ENCODE measurements around the gene TYRO3. TPM values are rescaled to one million over a fixed set of nuclear protein-coding genes. Genes with fewer than 3 reads are reported as not detected.

The TYRO3 gene
- total and polyA plus RNA-seq, 2 of the 13 experiments (the other 11 are each of a cell fraction or from before 2014, with no cell fraction given): 24.0 to 43.6 TPM

DNA sequence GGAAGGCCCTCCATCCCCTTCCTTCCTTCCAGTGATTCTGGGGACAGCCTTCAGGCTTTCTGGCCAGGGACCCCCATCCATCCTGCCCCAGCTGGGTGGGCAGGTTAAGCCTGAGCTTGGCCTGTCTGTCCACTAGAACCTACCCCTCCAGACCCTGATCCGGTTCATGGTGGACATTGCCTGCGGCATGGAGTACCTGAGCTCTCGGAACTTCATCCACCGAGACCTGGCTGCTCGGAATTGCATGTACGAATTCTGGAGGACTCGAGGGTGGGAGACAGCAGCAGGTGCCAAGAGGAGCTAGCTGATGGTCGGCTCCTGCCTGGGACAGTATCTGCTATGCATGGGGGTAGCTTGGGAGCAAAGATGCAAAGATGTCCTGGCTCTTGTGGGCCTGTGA lies 13.9 kb downstream of the TYRO3 start:
- ATAC-seq (no peak), DNase-seq (ENCODE audit: low spot score) (no peak), FAIRE-seq (no peak)
- TF ChIP-seq ZNF24 (IDR thresholded peaks at IDR 0.05) (no peak), HDAC6 (IDR thresholded peaks at IDR 0.05; ENCODE audit: low read depth, low read length) (no peak), ETV5 (CRISPR knock-in tag; IDR thresholded peaks at IDR 0.05; ENCODE audit: borderline replicate concordance) (no peak), RFX1 (IDR thresholded peaks at IDR 0.05) (no peak), HOXA3 (CRISPR knock-in tag; IDR thresholded peaks at IDR 0.05) (no peak), ZNF496 (CRISPR knock-in tag; IDR thresholded peaks at IDR 0.05; ENCODE audit: insufficient replicate concordance) (no peak), ZNF747 (CRISPR knock-in tag; IDR thresholded peaks at IDR 0.05; ENCODE audit: borderline replicate concordance) (no peak), ZNF660 (CRISPR knock-in tag; IDR thresholded peaks at IDR 0.05; ENCODE audit: borderline replicate concordance, low read depth) (no peak), ZNF672 (CRISPR knock-in tag; IDR thresholded peaks at IDR 0.05) (no peak)
- TF ChIP-seq, protein P1, sequence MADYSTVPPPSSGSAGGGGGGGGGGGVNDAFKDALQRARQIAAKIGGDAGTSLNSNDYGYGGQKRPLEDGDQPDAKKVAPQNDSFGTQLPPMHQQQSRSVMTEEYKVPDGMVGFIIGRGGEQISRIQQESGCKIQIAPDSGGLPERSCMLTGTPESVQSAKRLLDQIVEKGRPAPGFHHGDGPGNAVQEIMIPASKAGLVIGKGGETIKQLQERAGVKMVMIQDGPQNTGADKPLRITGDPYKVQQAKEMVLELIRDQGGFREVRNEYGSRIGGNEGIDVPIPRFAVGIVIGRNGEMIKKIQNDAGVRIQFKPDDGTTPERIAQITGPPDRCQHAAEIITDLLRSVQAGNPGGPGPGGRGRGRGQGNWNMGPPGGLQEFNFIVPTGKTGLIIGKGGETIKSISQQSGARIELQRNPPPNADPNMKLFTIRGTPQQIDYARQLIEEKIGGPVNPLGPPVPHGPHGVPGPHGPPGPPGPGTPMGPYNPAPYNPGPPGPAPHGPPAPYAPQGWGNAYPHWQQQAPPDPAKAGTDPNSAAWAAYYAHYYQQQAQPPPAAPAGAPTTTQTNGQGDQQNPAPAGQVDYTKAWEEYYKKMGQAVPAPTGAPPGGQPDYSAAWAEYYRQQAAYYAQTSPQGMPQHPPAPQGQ (CRISPR knock-in tag; IDR thresholded peaks at IDR 0.05; ENCODE audit: borderline replicate concordance): no peak
- Histone ChIP-seq H3K27ac (ENCODE audit: extremely low read length, insufficient read depth, low read length) (no peak overlapping the region), H3K9me3 (ENCODE audit: low read length) (no peaks in the 10 kb centered on the region), H3K9ac (ENCODE audit: insufficient read depth, low read depth, low read length) (no peak overlapping the region), H3K4me3 (replicated peaks in 1 of 3; ENCODE audit: insufficient read depth in 1 of 3, low read depth in 2 of 3, low read length in 3 of 3) (no peak overlapping the region), H4K20me1 (ENCODE audit: insufficient read depth, low read length) (no peaks in the 10 kb centered on the region), H3K36me3 (replicated peaks in 1 of 2; ENCODE audit: control insufficient read depth in 1 of 2, insufficient read depth in 2 of 2, low read length in 2 of 2) (peaks cover 26 to 31% of the 10 kb centered on the region in 2 experiments), H3K27me3 (ENCODE audit: control insufficient read depth in 1 of 2, insufficient read depth in 2 of 2, low read length in 2 of 2) (no peaks in the 10 kb centered on the region; a peak in 1 of 5 replicates), H3K79me2 (ENCODE audit: insufficient read depth, low read length) (no peaks in the 10 kb centered on the region), H3K4me1 (ENCODE audit: insufficient read depth, low read length) (peaks cover 40% of the 10 kb centered on the region), H3K4me2 (ENCODE audit: low read depth, low read length) (no peak overlapping the region), H2AFZ (ENCODE audit: low read length) (no peak overlapping the region)
- WGBS (ENCODE audit: low lambda C conversion rate): 91% methylated on average over 4 of the region's 8 CpGs
- intact Hi-C loops (cut with micrococcal nuclease; ENCODE audit: unreplicated experiment) (no loop called here), in situ Hi-C loops (cut with HindIII; ENCODE audit: extremely low pct_ligation_motif_present, low pct_unique_long_range_greater_than_20kb) (no loop called here)
- CTCF ChIA-PET (ENCODE audit: low intra/inter-chr PET ratio, low total read pairs): no interaction called here
- BruUV-seq (replicated peaks): no TSS peak
- POLR2A ChIA-PET: no interaction called here

All from HepG2 (cell line).